ENCODE measurements around the gene BOK.

BOK gene

DNA sequence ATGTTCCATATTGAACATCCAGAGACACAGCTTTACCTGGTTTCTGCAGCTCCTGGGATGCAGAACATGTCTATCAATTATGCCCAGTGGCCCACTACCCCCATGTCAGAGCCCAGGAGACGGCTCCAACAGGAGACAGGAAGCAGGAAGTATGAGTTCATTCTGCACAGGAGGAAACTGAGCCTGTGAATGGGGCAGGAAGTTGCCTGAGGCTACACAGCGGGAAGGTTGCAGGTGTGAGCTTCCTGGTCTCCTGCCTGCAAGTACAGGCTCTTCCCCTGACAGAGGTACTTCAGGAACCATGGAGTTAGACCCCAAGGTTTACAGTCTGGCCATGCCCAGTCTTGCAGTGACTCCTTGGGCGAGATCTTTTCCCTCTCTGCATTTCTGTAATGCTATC is 2.8 kb upstream of the BOK start:
- Histone ChIP-seq H3K36me3 (ENCODE audit: control insufficient read depth in 2 of 2, insufficient read depth in 2 of 2, low read length in 2 of 2) (no peaks in the 10 kb centered on the region), H3K27ac (ENCODE audit: low read depth in 2 of 2, low read length in 2 of 2) (no peak overlapping the region), H3K4me3 (ENCODE audit: low read length in 2 of 2) (no peak overlapping the region), H3K4me1 (ENCODE audit: control insufficient read depth in 2 of 2, insufficient read depth in 2 of 2, low read length in 2 of 2) (peaks cover 5 to 6% of the 10 kb centered on the region in 2 donors), H3K9me3 (ENCODE audit: control insufficient read depth in 2 of 2, low read length in 2 of 2) (no peaks in the 10 kb centered on the region), H3K27me3 (ENCODE audit: control insufficient read depth in 2 of 2, insufficient read depth in 2 of 2, low read length in 2 of 2) (peaks cover 11 to 25% of the 10 kb centered on the region in 2 donors), H3K9ac (ENCODE audit: low read depth in 1 of 2, low read length in 2 of 2) (no peak overlapping the region)

DNA sequence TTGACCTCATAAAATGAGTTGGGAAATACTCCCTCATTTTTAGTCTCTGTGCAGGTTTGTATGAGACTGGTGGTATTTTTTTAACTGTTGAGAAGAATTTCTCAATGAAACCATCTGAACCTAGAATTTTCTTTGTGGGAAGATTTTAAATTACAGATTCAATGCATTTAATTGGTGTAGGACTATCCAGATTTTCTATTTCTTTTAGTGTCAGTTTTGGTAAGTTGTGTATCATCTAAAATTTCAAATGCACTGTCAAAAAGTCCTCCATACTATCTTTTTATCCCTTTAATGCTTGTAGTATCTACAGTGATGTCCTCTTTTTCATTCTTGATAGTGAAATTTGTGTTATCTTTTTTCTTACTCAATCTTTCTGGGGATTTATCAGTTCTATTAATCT is 1.8 kb upstream of the BOK start:
- peaks cover 7 to 17% of the 10 kb centered on the region in 2 donors for H3K27me3 ChIP-seq (ENCODE audit: control insufficient read depth in 2 of 2, insufficient read depth in 2 of 2, low read length in 2 of 2)
- H3K4me1 ChIP-seq (ENCODE audit: control insufficient read depth in 2 of 2, insufficient read depth in 2 of 2, low read length in 2 of 2): peaks cover 3 to 6% of the 10 kb centered on the region in 2 donors

DNA sequence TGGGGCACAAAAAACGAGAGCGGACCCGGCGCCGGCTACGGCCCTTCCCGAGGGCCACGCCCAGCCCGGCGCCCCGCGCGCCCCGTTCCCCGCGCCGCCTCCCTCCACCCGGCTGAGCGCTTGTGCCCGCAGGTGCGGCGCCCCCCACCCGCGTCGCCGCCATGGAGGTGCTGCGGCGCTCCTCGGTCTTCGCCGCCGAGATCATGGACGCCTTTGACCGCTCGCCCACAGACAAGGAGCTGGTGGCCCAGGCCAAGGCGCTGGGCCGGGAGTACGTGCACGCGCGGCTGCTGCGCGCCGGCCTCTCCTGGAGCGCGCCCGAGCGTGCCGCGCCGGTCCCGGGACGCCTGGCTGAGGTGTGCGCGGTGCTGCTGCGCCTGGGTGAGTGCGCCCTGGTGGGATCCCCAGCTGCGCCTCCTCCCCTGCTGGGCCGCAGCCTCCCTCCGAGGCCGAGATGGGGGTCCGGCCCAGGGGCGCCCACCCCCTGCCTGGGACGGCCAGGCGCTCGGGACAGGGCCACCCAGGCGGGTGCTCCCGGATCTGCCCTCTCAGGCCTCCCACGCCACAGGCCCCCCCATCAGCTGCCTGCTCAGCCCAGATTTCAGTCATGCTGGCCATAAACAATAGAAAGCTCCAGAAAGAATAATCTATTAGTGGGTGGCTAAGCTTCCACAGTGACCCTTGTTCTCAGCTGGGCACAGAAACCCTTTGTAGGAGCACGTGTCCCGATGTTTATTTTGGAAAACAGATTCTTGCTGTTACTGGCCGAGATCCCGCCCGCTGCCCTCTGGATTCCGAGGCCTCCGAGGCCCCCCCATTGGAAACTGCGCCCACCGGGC is 997 bp downstream of the BOK start:
- H3K9me3 ChIP-seq (ENCODE audit: control insufficient read depth in 2 of 2, low read length in 2 of 2): no peaks in the 10 kb centered on the region
- peak overlapping the region in 1 of 2 donors; percentile 23 for H3K27ac ChIP-seq (ENCODE audit: low read depth in 2 of 2, low read length in 2 of 2)
- peaks cover 7 to 14% of the 10 kb centered on the region in 2 donors for H3K27me3 ChIP-seq (ENCODE audit: control insufficient read depth in 2 of 2, insufficient read depth in 2 of 2, low read length in 2 of 2)
- peak overlapping the region; percentile 57 to 66 for H3K4me3 ChIP-seq (ENCODE audit: low read length in 2 of 2)
- peak overlapping the region in 1 of 2 donors; percentile 65 for H3K9ac ChIP-seq (ENCODE audit: low read depth in 1 of 2, low read length in 2 of 2)
- H3K36me3 ChIP-seq (ENCODE audit: control insufficient read depth in 2 of 2, insufficient read depth in 2 of 2, low read length in 2 of 2): no peaks in the 10 kb centered on the region
- peaks cover 3 to 10% of the 10 kb centered on the region in 2 donors for H3K4me1 ChIP-seq (ENCODE audit: control insufficient read depth in 2 of 2, insufficient read depth in 2 of 2, low read length in 2 of 2)

More for the DNA sequence above, 1.8 kb upstream of the BOK start:
- Histone ChIP-seq H3K36me3 (ENCODE audit: control insufficient read depth in 2 of 2, insufficient read depth in 2 of 2, low read length in 2 of 2) (no peaks in the 10 kb centered on the region), H3K9ac (ENCODE audit: low read depth in 1 of 2, low read length in 2 of 2) (no peak overlapping the region), H3K27ac (ENCODE audit: low read depth in 2 of 2, low read length in 2 of 2) (no peak overlapping the region), H3K4me3 (ENCODE audit: low read length in 2 of 2) (no peak overlapping the region), H3K9me3 (ENCODE audit: control insufficient read depth in 2 of 2, low read length in 2 of 2) (no peaks in the 10 kb centered on the region)

DNA sequence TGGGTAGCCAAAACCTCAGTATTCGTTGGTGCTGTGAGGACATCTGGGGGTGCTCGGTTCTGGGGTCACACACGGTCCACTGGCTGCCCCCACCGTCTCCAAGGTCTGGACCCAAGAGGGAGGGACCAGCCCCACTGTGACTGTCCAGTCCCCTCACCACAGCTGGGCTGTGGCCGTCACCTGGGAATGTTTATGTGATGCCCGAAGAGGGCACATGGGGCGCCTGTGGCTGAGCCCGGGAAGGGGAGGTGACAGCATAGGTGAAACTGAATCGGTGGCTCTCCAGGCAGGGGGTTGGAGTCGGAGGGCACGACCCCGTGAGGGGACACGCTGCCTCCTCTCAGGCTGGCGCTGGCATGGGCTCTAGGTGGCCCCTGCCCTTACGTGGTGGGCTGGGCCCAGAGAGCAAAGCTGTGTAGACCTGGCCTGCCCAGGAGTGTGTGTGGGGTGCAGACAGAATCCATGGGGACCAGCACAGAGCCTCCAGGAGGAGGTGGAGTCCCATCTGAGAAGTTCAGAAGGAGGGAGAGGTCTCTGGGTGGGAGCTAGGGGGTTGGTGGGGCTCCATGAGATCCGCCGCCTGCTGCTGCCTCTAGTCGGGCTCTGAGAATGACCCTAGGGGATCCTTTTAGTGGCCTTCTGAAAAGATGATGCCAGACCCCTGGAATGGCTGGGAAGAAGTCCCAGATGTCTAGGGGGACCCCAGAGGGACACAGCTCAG is 1.8 kb downstream of the BOK start:
- Histone ChIP-seq H3K4me1 (ENCODE audit: control insufficient read depth in 2 of 2, insufficient read depth in 2 of 2, low read length in 2 of 2) (peaks cover 3 to 10% of the 10 kb centered on the region in 2 donors), H3K9ac (ENCODE audit: low read depth in 1 of 2, low read length in 2 of 2) (peak overlapping the region in 1 of 2 donors; percentile 16), H3K36me3 (ENCODE audit: control insufficient read depth in 2 of 2, insufficient read depth in 2 of 2, low read length in 2 of 2) (no peaks in the 10 kb centered on the region), H3K4me3 (ENCODE audit: low read length in 2 of 2) (peak overlapping the region in 1 of 2 donors; percentile 26), H3K27ac (ENCODE audit: low read depth in 2 of 2, low read length in 2 of 2) (no peak overlapping the region), H3K27me3 (ENCODE audit: control insufficient read depth in 2 of 2, insufficient read depth in 2 of 2, low read length in 2 of 2) (peaks cover 7 to 14% of the 10 kb centered on the region in 2 donors), H3K9me3 (ENCODE audit: control insufficient read depth in 2 of 2, low read length in 2 of 2) (no peaks in the 10 kb centered on the region)

- Histone ChIP-seq H3K36me3 (ENCODE audit: control insufficient read depth in 2 of 2, insufficient read depth in 2 of 2, low read length in 2 of 2) (no peaks in the 10 kb centered on the region), H3K4me3 (ENCODE audit: low read length in 2 of 2) (no peak overlapping the region), H3K27ac (ENCODE audit: low read depth in 2 of 2, low read length in 2 of 2) (no peak overlapping the region), H3K9ac (ENCODE audit: low read depth in 1 of 2, low read length in 2 of 2) (no peak overlapping the region), H3K27me3 (ENCODE audit: control insufficient read depth in 2 of 2, insufficient read depth in 2 of 2, low read length in 2 of 2) (peaks cover 7 to 9% of the 10 kb centered on the region in 2 donors), H3K4me1 (ENCODE audit: control insufficient read depth in 2 of 2, insufficient read depth in 2 of 2, low read length in 2 of 2) (peaks cover 3 to 10% of the 10 kb centered on the region in 2 donors), H3K9me3 (ENCODE audit: control insufficient read depth in 2 of 2, low read length in 2 of 2) (no peaks in the 10 kb centered on the region)
These were observed 2.4 kb downstream of the BOK start for GRCh38 chr2:241560883-241561474.

- H3K27ac ChIP-seq (ENCODE audit: low read depth in 2 of 2, low read length in 2 of 2): no peak overlapping the region
- no peaks in the 10 kb centered on the region for H3K9me3 ChIP-seq (ENCODE audit: control insufficient read depth in 2 of 2, low read length in 2 of 2)
- peaks cover 3 to 10% of the 10 kb centered on the region in 2 donors for H3K4me1 ChIP-seq (ENCODE audit: control insufficient read depth in 2 of 2, insufficient read depth in 2 of 2, low read length in 2 of 2)
- H3K9ac ChIP-seq (ENCODE audit: low read depth in 1 of 2, low read length in 2 of 2): no peak overlapping the region
- H3K4me3 ChIP-seq (ENCODE audit: low read length in 2 of 2): no peak overlapping the region
- no peaks in the 10 kb centered on the region for H3K36me3 ChIP-seq (ENCODE audit: control insufficient read depth in 2 of 2, insufficient read depth in 2 of 2, low read length in 2 of 2)
- peaks cover 7 to 9% of the 10 kb centered on the region in 2 donors for H3K27me3 ChIP-seq (ENCODE audit: control insufficient read depth in 2 of 2, insufficient read depth in 2 of 2, low read length in 2 of 2)
These were observed 3.3 kb downstream of the BOK start for GRCh38 chr2:241561832-241562231.

GRCh38 chr2:241562269-241562891 is 3.8 kb downstream of the BOK start:
- peaks cover 7 to 9% of the 10 kb centered on the region in 2 donors for H3K27me3 ChIP-seq (ENCODE audit: control insufficient read depth in 2 of 2, insufficient read depth in 2 of 2, low read length in 2 of 2)
- no peaks in the 10 kb centered on the region for H3K9me3 ChIP-seq (ENCODE audit: control insufficient read depth in 2 of 2, low read length in 2 of 2)
- H3K4me1 ChIP-seq (ENCODE audit: control insufficient read depth in 2 of 2, insufficient read depth in 2 of 2, low read length in 2 of 2): peaks cover 3 to 10% of the 10 kb centered on the region in 2 donors
- H3K4me3 ChIP-seq (ENCODE audit: low read length in 2 of 2): no peak overlapping the region
- no peaks in the 10 kb centered on the region for H3K36me3 ChIP-seq (ENCODE audit: control insufficient read depth in 2 of 2, insufficient read depth in 2 of 2, low read length in 2 of 2)
- H3K27ac ChIP-seq (ENCODE audit: low read depth in 2 of 2, low read length in 2 of 2): no peak overlapping the region
- no peak overlapping the region for H3K9ac ChIP-seq (ENCODE audit: low read depth in 1 of 2, low read length in 2 of 2)

GRCh38 chr2:241563031-241563507 is 4.5 kb downstream of the BOK start:
- peaks cover under 1 to 4% of the 10 kb centered on the region in 2 donors for H3K27me3 ChIP-seq (ENCODE audit: control insufficient read depth in 2 of 2, insufficient read depth in 2 of 2, low read length in 2 of 2)
- no peaks in the 10 kb centered on the region for H3K36me3 ChIP-seq (ENCODE audit: control insufficient read depth in 2 of 2, insufficient read depth in 2 of 2, low read length in 2 of 2)
- H3K27ac ChIP-seq (ENCODE audit: low read depth in 2 of 2, low read length in 2 of 2): no peak overlapping the region
- peaks cover 3 to 10% of the 10 kb centered on the region in 2 donors for H3K4me1 ChIP-seq (ENCODE audit: control insufficient read depth in 2 of 2, insufficient read depth in 2 of 2, low read length in 2 of 2)
- H3K4me3 ChIP-seq (ENCODE audit: low read length in 2 of 2): no peak overlapping the region
- H3K9ac ChIP-seq (ENCODE audit: low read depth in 1 of 2, low read length in 2 of 2): no peak overlapping the region
- H3K9me3 ChIP-seq (ENCODE audit: control insufficient read depth in 2 of 2, low read length in 2 of 2): no peaks in the 10 kb centered on the region

DNA sequence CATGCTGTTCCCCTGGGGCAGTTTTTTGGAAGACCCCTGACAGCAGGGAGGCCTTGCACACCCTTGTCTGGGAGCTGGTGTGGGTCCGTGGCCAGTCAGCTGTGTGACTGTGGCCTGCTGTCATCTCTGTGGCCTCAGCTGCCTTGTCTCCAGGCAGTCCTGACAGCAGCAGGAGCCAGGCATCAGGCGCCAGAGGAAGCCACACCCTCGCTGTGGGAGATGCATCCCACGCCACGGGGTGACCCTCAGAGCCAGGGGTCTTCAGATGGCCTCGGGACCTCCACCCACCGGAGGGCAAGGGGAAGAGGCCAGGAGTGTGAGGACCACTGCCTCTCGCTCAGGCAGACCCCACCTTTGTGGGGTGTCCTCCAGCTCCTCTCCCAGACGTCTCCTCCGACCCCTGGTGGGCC is 5.0 kb downstream of the BOK start:
- Histone ChIP-seq H3K9me3 (ENCODE audit: control insufficient read depth in 2 of 2, low read length in 2 of 2) (no peaks in the 10 kb centered on the region), H3K4me1 (ENCODE audit: control insufficient read depth in 2 of 2, insufficient read depth in 2 of 2, low read length in 2 of 2) (peaks cover 3 to 10% of the 10 kb centered on the region in 2 donors), H3K4me3 (ENCODE audit: low read length in 2 of 2) (no peak overlapping the region), H3K9ac (ENCODE audit: low read depth in 1 of 2, low read length in 2 of 2) (no peak overlapping the region), H3K27me3 (ENCODE audit: control insufficient read depth in 2 of 2, insufficient read depth in 2 of 2, low read length in 2 of 2) (no peaks in the 10 kb centered on the region), H3K36me3 (ENCODE audit: control insufficient read depth in 2 of 2, insufficient read depth in 2 of 2, low read length in 2 of 2) (no peaks in the 10 kb centered on the region), H3K27ac (ENCODE audit: low read depth in 2 of 2, low read length in 2 of 2) (peak overlapping the region in 1 of 2 donors; percentile 16)
